CD4-positive, alpha-beta T cell treated with Interleukin-15 for 1 hour (primary cell): ENCODE results near the gene NXN.
"Not testable (repeated sequence)": the region's sequence is repeated elsewhere in the genome, so short reads cannot be mapped to it uniquely, and the experiment has no call there.

Source experiments
- DNase-seq: peaks from one replicate; pipeline ENCODE4 v3.0.0-alpha.2; 2020

The NXN gene

GRCh38 chr17:855569-855968, 124.0 kb downstream of the NXN start:
- DNase-seq, result no peak

- DNase-seq, result not testable (repeated sequence)
Measured at GRCh38 chr17:852850-853249, 126.7 kb downstream of the NXN start.

GRCh38 chr17:852349-852748, 127.2 kb downstream of the NXN start:
- DNase-seq, result no peak

- no peak for DNase-seq
Measured at GRCh38 chr17:851924-852323, 127.7 kb downstream of the NXN start.

- no peak for DNase-seq
Measured at GRCh38 chr17:850851-851763, 128.5 kb downstream of the NXN start.

GRCh38 chr17:850086-850850, 129.3 kb downstream of the NXN start:
- DNase-seq, result no peak

- DNase-seq, result no peak
Measured at GRCh38 chr17:848402-848801, 131.2 kb downstream of the NXN start.

- no peak for DNase-seq
Measured at GRCh38 chr17:846901-847843, 132.4 kb downstream of the NXN start.

- no peak for DNase-seq
Measured at GRCh38 chr17:841313-841712, 138.3 kb downstream of the NXN start.

GRCh38 chr17:838486-838885, 141.1 kb downstream of the NXN start:
- DNase-seq, result no peak

- DNase-seq, result no peak
Measured at GRCh38 chr17:836151-836550, 143.4 kb downstream of the NXN start.

GRCh38 chr17:835721-836120, 143.9 kb downstream of the NXN start:
- not testable (repeated sequence) for DNase-seq

GRCh38 chr17:835263-835662, 144.3 kb downstream of the NXN start:
- DNase-seq, result no peak

GRCh38 chr17:834136-834535, 145.4 kb downstream of the NXN start:
- no peak for DNase-seq

- no peak for DNase-seq
Measured at GRCh38 chr17:830950-831349, 148.6 kb downstream of the NXN start.

- no peak for DNase-seq
Measured at GRCh38 chr17:830381-830780, 149.2 kb downstream of the NXN start.

- DNase-seq, result not testable (repeated sequence)
Measured at GRCh38 chr17:829614-830013, 150.0 kb downstream of the NXN start.

- DNase-seq, result no peak
Measured at GRCh38 chr17:828761-829160, 150.8 kb downstream of the NXN start.

GRCh38 chr17:826778-827177, 152.8 kb downstream of the NXN start:
- no peak for DNase-seq

GRCh38 chr17:825216-825615, 154.4 kb downstream of the NXN start:
- DNase-seq, result no peak

- DNase-seq, result no peak
Measured at GRCh38 chr17:824378-824777, 155.2 kb downstream of the NXN start.

GRCh38 chr17:823501-823902, 156.1 kb downstream of the NXN start:
- no peak for DNase-seq

- no peak for DNase-seq
Measured at GRCh38 chr17:819251-819650, 160.3 kb downstream of the NXN start.
